Neuronal stem cell (in vitro differentiated cells): ENCODE measurements around the gene WWOX.
"Not testable (repeated sequence)": the region's sequence is repeated elsewhere in the genome, so short reads cannot be mapped to it uniquely, and the experiment has no call there.

Source experiments
- DNase-seq: peaks from one replicate; pipeline ENCODE4 v3.0.0-alpha.2; 2013; ENCODE audit warnings: low spot score
- H2AFZ ChIP-seq: one replicate; pipeline ENCODE4 v1.6.1; 2013; ENCODE audit warnings: mild to moderate bottlenecking, low read length, inconsistent platforms
- H2AK5ac ChIP-seq: 2 replicates; pipeline ENCODE4 v1.6.1; 2013; ENCODE audit warnings: low read depth, mild to moderate bottlenecking, inconsistent platforms, low read length, moderate library complexity, mixed read lengths
- H2BK120ac ChIP-seq: 2 replicates; pipeline ENCODE4 v1.6.1; 2013; ENCODE audit warnings: low read depth, mild to moderate bottlenecking, inconsistent platforms, low read length, moderate library complexity, mixed read lengths
- H2BK12ac ChIP-seq: one replicate; pipeline ENCODE4 v1.6.1; 2013; ENCODE audit warnings: low read length, inconsistent platforms
- H2BK15ac ChIP-seq: 2 replicates; pipeline ENCODE4 v1.6.1; 2013; ENCODE audit warnings: mild to moderate bottlenecking, low read length, inconsistent platforms, mixed read lengths
- H2BK5ac ChIP-seq: one replicate; pipeline ENCODE4 v1.6.1; 2013; ENCODE audit warnings: inconsistent platforms, mild to moderate bottlenecking, low read length, moderate library complexity
- H3K14ac ChIP-seq: one replicate; pipeline ENCODE4 v1.6.1; 2013; ENCODE audit warnings: low read length, inconsistent platforms
- H3K18ac ChIP-seq: 2 replicates; pipeline ENCODE4 v1.6.1; 2013; ENCODE audit warnings: low read length, inconsistent platforms
- H3K23ac ChIP-seq: 2 replicates; pipeline ENCODE4 v1.6.1; 2013; ENCODE audit warnings: low read depth, mild to moderate bottlenecking, mixed read lengths, low read length, inconsistent platforms; ENCODE audit not compliant: poor library complexity
- H3K27ac ChIP-seq: replicated peaks from 3 replicates; pipeline ENCODE4 v1.5.1; 2013; ENCODE audit warnings: low read length, inconsistent platforms
- H3K27me3 ChIP-seq, 3 experiments: 2 replicates each; pipeline ENCODE4 v1.6.1; 2013; ENCODE audit warnings: low read length in 3 of 3, mild to moderate bottlenecking in 2 of 3, inconsistent platforms in 1 of 3, low read depth in 1 of 3, mixed read lengths in 1 of 3, moderate library complexity in 1 of 3; ENCODE audit not compliant: control insufficient read depth in 3 of 3, insufficient read depth in 3 of 3
- H3K36me3 ChIP-seq, 2 donors: replicated peaks in 1 of 2; 2 replicates each; pipeline ENCODE4 v1.6.1; 2013; ENCODE audit warnings: low read length in 2 of 2; ENCODE audit not compliant: control insufficient read depth in 2 of 2, insufficient read depth in 2 of 2
- H3K4ac ChIP-seq: 2 replicates; pipeline ENCODE4 v1.6.1; 2013; ENCODE audit warnings: inconsistent platforms, mild to moderate bottlenecking, low read length, moderate library complexity
- H3K4me1 ChIP-seq, 2 donors: 1 replicate in 1 of 2; 2 replicates in 1 of 2; pipeline ENCODE4 v1.6.1; 2013; ENCODE audit warnings: low read length in 2 of 2, low read depth in 1 of 2; ENCODE audit not compliant: control insufficient read depth in 2 of 2, insufficient read depth in 1 of 2
- H3K4me2 ChIP-seq: one replicate; pipeline ENCODE4 v1.6.1; 2013; ENCODE audit warnings: mild to moderate bottlenecking, low read length, inconsistent platforms; ENCODE audit not compliant: insufficient read depth, poor library complexity, severe bottlenecking
- H3K4me3 ChIP-seq, 2 donors: 2 replicates each; pipeline ENCODE4 v1.5.1; 2013; ENCODE audit warnings: low read length in 2 of 2, mild to moderate bottlenecking in 2 of 2, inconsistent platforms in 1 of 2, moderate library complexity in 1 of 2
- H3K79me1 ChIP-seq: one replicate; pipeline ENCODE4 v1.6.1; 2013; ENCODE audit warnings: low read depth, mild to moderate bottlenecking, inconsistent platforms, low read length, moderate library complexity
- H3K9ac ChIP-seq: one replicate; pipeline ENCODE4 v1.6.1; 2013; ENCODE audit warnings: mild to moderate bottlenecking, low read depth, low read length, inconsistent platforms; ENCODE audit not compliant: poor library complexity
- H3K9me3 ChIP-seq, 2 donors: replicated peaks in 1 of 2; 2 replicates each; pipeline versions ENCODE3 to v1.6.1; 2013; ENCODE audit warnings: low read length in 2 of 2, mild to moderate bottlenecking in 2 of 2, inconsistent platforms in 1 of 2, low read depth in 1 of 2, mixed read lengths in 1 of 2, moderate library complexity in 1 of 2; ENCODE audit not compliant: control insufficient read depth in 2 of 2, insufficient read depth in 1 of 2
- H4K8ac ChIP-seq: one replicate; pipeline ENCODE4 v1.6.1; 2013; ENCODE audit warnings: low read depth, mild to moderate bottlenecking, inconsistent platforms, low read length, moderate library complexity
- H4K91ac ChIP-seq: one replicate; pipeline ENCODE4 v1.6.1; 2013; ENCODE audit warnings: low read length, low read depth, mild to moderate bottlenecking, inconsistent platforms; ENCODE audit not compliant: poor library complexity
- WGBS, 2 donors: extraction: QIAGEN DNeasy Blood & Tissue Kit; methylation state at CpG; one replicate each; pipeline ENCODE4 v1.1.7; 2013; ENCODE audit warnings: missing lambda C conversion rate in 2 of 2, mixed read lengths in 1 of 2; ENCODE audit not compliant: insufficient read length in 2 of 2, insufficient replicate concordance in 1 of 2; ENCODE audit errors: extremely low coverage in 2 of 2; 5-methylcytosine and 5-hydroxymethylcytosine counted together

Gene WWOX

DNA sequence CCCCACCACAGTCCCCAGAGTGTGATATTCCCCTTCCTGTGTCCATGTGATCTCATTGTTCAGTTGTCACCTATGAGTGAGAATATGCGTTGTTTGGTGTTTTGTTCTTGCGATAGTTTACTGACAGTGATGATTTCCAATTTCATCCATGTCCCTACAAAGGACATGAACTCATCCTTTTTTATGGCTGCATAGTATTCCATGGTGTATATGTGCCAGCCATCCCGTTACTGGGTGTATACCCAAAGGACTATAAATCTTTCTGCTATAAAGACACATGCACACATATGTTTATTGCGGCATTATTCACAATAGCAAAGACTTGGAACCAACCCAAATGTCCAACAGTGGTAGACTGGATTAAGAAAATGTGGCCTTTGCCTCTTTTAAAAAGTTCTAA is 952.7 kb downstream of the WWOX start:
- H2BK12ac ChIP-seq, H3K4me1 ChIP-seq, DNase-seq, H2BK15ac ChIP-seq, H3K79me1 ChIP-seq, H3K23ac ChIP-seq, H3K9ac ChIP-seq, H2AFZ ChIP-seq, H2AK5ac ChIP-seq, H4K8ac ChIP-seq, H3K4me3 ChIP-seq, H2BK120ac ChIP-seq, H3K4me2 ChIP-seq, H3K4ac ChIP-seq, H2BK5ac ChIP-seq, H3K27ac ChIP-seq, H3K14ac ChIP-seq, H3K18ac ChIP-seq, H3K27me3 ChIP-seq, H3K36me3 ChIP-seq, H4K91ac ChIP-seq: not testable (repeated sequence)
- WGBS, 2 donors: no CpG with 5 or more reads among the region's 4 CpGs
- peaks cover 2 to 11% of the 10 kb centered on the region in 2 donors for H3K9me3 ChIP-seq

DNA sequence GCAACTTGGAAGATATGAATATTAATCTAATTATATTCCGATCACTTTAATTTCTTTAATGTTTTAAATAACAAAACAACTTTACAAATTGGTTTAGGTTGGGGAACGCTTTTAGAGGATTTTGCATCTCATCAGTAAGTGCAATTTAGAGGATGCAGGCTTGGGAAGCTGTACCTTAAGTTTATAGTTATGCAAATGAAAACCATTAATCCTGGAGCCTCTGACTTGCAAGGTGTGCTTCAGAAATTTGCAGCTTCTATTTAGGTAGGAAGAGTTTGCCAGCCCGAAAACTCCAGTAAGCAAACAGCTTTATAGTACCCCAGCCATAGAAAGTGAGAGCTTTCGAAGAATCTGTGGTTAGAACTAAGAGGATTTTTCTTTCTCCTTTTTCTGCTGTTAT is 954.1 kb downstream of the WWOX start:
- no peak overlapping the region for H2BK5ac ChIP-seq
- DNase-seq: no peak
- no peaks in the 10 kb centered on the region for H3K4me1 ChIP-seq
- H3K79me1 ChIP-seq: no peaks in the 10 kb centered on the region
- H3K23ac ChIP-seq: no peak overlapping the region
- no peak overlapping the region for H4K91ac ChIP-seq
- H3K18ac ChIP-seq: no peak overlapping the region
- no peak overlapping the region for H2AK5ac ChIP-seq
- no peak overlapping the region for H3K4me2 ChIP-seq
- H3K4ac ChIP-seq: no peak overlapping the region
- WGBS, 2 donors: no CpG with 5 or more reads among the region's 4 CpGs
- no peak overlapping the region for H3K9ac ChIP-seq
- no peak overlapping the region for H3K14ac ChIP-seq
- H2AFZ ChIP-seq: no peak overlapping the region
- H3K9me3 ChIP-seq: peaks cover 2 to 11% of the 10 kb centered on the region in 2 donors
- no peak overlapping the region for H4K8ac ChIP-seq
- H3K36me3 ChIP-seq: no peaks in the 10 kb centered on the region
- H2BK15ac ChIP-seq: no peak overlapping the region
- H3K27ac ChIP-seq: no peak overlapping the region
- no peak overlapping the region for H3K4me3 ChIP-seq
- no peak overlapping the region for H2BK120ac ChIP-seq
- no peak overlapping the region for H2BK12ac ChIP-seq
- H3K27me3 ChIP-seq: no peaks in the 10 kb centered on the region

- H2AFZ ChIP-seq: no peak overlapping the region
- H3K18ac ChIP-seq: no peak overlapping the region
- H2BK5ac ChIP-seq: no peak overlapping the region
- H3K23ac ChIP-seq: no peak overlapping the region
- H3K4me2 ChIP-seq: no peak overlapping the region
- no peaks in the 10 kb centered on the region for H3K27me3 ChIP-seq
- no peak overlapping the region for H2BK120ac ChIP-seq
- no peak overlapping the region for H4K91ac ChIP-seq
- peaks cover 2 to 11% of the 10 kb centered on the region in 2 donors for H3K9me3 ChIP-seq
- no peak overlapping the region for H2BK12ac ChIP-seq
- DNase-seq: no peak
- H3K79me1 ChIP-seq: no peaks in the 10 kb centered on the region
- no peak overlapping the region for H2AK5ac ChIP-seq
- H4K8ac ChIP-seq: no peak overlapping the region
- no peak overlapping the region for H3K4ac ChIP-seq
- H3K36me3 ChIP-seq: no peaks in the 10 kb centered on the region
- no peak overlapping the region for H3K9ac ChIP-seq
- WGBS, 2 donors: no CpG with 5 or more reads among the region's 13 CpGs
- no peak overlapping the region for H2BK15ac ChIP-seq
- no peaks in the 10 kb centered on the region for H3K4me1 ChIP-seq
- no peak overlapping the region for H3K4me3 ChIP-seq
- no peak overlapping the region for H3K14ac ChIP-seq
- H3K27ac ChIP-seq: no peak overlapping the region
These were observed 954.9 kb downstream of the WWOX start for GRCh38 chr16:79054211-79054984.

- H3K14ac ChIP-seq: no peak overlapping the region
- H3K23ac ChIP-seq: no peak overlapping the region
- no peak overlapping the region for H2BK12ac ChIP-seq
- H4K91ac ChIP-seq: no peak overlapping the region
- no peak overlapping the region for H4K8ac ChIP-seq
- no peaks in the 10 kb centered on the region for H3K27me3 ChIP-seq
- H2AFZ ChIP-seq: no peak overlapping the region
- H2BK5ac ChIP-seq: no peak overlapping the region
- no peak overlapping the region for H3K9ac ChIP-seq
- H3K4me1 ChIP-seq: no peaks in the 10 kb centered on the region
- H3K79me1 ChIP-seq: no peaks in the 10 kb centered on the region
- H3K4me2 ChIP-seq: no peak overlapping the region
- H2AK5ac ChIP-seq: no peak overlapping the region
- H3K4me3 ChIP-seq: no peak overlapping the region
- H3K36me3 ChIP-seq: no peaks in the 10 kb centered on the region
- WGBS, 2 donors: no CpG with 5 or more reads among the region's 3 CpGs
- H2BK120ac ChIP-seq: no peak overlapping the region
- H3K9me3 ChIP-seq: peaks cover 2 to 11% of the 10 kb centered on the region in 2 donors
- no peak overlapping the region for H3K27ac ChIP-seq
- H2BK15ac ChIP-seq: no peak overlapping the region
- no peak overlapping the region for H3K4ac ChIP-seq
- H3K18ac ChIP-seq: no peak overlapping the region
- no peak for DNase-seq
These were observed 956.0 kb downstream of the WWOX start for GRCh38 chr16:79055251-79055970.
